ENCODE data around the gene MICAL3.

The MICAL3 gene

DNA sequence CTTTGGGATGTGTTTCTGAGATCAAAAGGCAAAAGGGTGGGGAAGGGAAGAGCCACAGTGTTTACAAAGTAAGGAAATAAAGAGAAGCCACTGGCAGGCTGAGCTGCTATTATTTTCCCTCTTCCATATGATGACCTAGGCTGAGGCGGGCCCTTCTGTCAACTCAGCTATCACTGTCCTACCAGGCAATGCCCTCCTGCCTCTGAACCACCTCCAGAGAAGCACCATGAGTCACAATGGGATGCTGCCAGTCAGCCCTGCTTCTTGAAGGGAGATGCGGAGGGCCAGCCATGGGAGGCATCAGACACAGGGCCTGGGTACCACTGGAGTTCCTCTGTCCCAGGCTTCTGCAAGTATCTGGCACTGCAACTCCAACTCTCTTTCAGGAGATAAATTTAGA lies 142.2 kb downstream of the MICAL3 start:
- ATAC-seq = no peak; the same call in 2 of the 3 replicates
- TF ChIP-seq CSDC2 (CRISPR knock-in tag; IDR thresholded peaks at IDR 0.05) (no peak), GLIS3 (CRISPR knock-in tag; IDR thresholded peaks at IDR 0.05) (no peak), ZNF8 (CRISPR knock-in tag; IDR thresholded peaks at IDR 0.05) (no peak), ZNF70 (CRISPR knock-in tag; IDR thresholded peaks at IDR 0.05) (no peak), CREB5 (CRISPR knock-in tag; IDR thresholded peaks at IDR 0.05; ENCODE audit: low read depth) (no peak), POU6F1 (CRISPR knock-in tag; IDR thresholded peaks at IDR 0.05; ENCODE audit: borderline replicate concordance, low read depth) (no peak), RARB (CRISPR knock-in tag; IDR thresholded peaks at IDR 0.05) (no peak), TSHZ2 (CRISPR knock-in tag; IDR thresholded peaks at IDR 0.05) (no peak), SNAI2 (CRISPR knock-in tag; IDR thresholded peaks at IDR 0.05) (no peak), ZFP3 (CRISPR knock-in tag; IDR thresholded peaks at IDR 0.05) (no peak), BACH2 (CRISPR knock-in tag; IDR thresholded peaks at IDR 0.05; ENCODE audit: borderline replicate concordance) (no peak)
- TF ChIP-seq, protein P1, sequence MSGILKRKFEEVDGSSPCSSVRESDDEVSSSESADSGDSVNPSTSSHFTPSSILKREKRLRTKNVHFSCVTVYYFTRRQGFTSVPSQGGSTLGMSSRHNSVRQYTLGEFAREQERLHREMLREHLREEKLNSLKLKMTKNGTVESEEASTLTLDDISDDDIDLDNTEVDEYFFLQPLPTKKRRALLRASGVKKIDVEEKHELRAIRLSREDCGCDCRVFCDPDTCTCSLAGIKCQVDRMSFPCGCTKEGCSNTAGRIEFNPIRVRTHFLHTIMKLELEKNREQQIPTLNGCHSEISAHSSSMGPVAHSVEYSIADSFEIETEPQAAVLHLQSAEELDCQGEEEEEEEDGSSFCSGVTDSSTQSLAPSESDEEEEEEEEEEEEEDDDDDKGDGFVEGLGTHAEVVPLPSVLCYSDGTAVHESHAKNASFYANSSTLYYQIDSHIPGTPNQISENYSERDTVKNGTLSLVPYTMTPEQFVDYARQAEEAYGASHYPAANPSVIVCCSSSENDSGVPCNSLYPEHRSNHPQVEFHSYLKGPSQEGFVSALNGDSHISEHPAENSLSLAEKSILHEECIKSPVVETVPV (CRISPR knock-in tag; IDR thresholded peaks at IDR 0.05) = no peak

DNA sequence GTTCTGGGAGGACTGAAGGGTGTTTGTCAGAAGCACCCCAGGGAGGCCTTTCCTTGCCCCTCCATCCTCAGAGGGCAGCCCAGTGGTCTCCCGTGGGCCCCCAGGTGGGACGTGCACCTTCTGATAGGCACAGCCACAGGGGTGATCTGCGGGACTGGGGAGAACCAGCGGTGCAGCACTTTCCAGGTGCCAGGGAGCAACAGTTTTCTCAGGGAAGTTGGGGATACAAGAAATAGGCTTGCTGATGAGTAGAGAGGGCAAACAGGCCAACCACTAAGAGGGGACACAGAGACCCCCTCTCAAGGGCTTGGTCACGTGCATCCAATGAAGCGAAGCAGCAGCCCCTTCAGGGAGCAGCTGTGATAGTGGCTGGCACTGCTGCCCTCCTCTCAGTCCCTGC lies 143.0 kb downstream of the MICAL3 start:
- TF ChIP-seq OSR1 (CRISPR knock-in tag; IDR thresholded peaks at IDR 0.05) (no peak), ZC3H10 (CRISPR knock-in tag; IDR thresholded peaks at IDR 0.05) (no peak), ZFP30 (CRISPR knock-in tag; IDR thresholded peaks at IDR 0.05) (no peak), ISL1 (CRISPR knock-in tag; IDR thresholded peaks at IDR 0.05) (no peak), ZNF565 (CRISPR knock-in tag; conservative IDR thresholded peaks at IDR 0.05; ENCODE audit: low read depth) (no peak), ESRRG (CRISPR knock-in tag; IDR thresholded peaks at IDR 0.05) (no peak), PPARA (CRISPR knock-in tag; IDR thresholded peaks at IDR 0.05; ENCODE audit: borderline replicate concordance) (no peak), BACH2 (CRISPR knock-in tag; IDR thresholded peaks at IDR 0.05; ENCODE audit: borderline replicate concordance) (no peak), RARB (CRISPR knock-in tag; IDR thresholded peaks at IDR 0.05) (no peak), CSDC2 (CRISPR knock-in tag; IDR thresholded peaks at IDR 0.05) (no peak), SNAI2 (CRISPR knock-in tag; IDR thresholded peaks at IDR 0.05) (no peak)
- ATAC-seq = no peak

DNA sequence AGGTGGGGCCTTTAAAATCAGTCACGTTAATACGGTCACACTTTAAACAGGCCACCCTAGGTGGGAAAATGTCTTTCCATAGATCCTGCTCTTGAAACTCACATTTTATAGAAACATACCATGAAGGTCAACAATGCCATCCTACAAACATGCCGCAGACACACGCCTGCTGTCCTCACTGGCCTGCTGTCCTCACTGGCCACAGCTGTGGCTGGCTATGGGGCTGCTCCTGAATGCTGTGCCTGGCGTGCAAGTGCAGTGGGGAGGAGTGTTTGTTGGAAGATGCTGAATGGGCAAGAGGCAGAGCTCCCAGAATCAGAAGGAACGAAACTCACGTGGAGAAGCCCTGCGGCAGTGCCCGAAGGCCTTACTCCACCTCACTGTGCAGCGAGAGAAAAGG lies 143.9 kb downstream of the MICAL3 start:
- ATAC-seq = no peak
- TF ChIP-seq ZC3H10 (CRISPR knock-in tag; IDR thresholded peaks at IDR 0.05) = no peak
- no peak for TF ChIP-seq ZFP30 (CRISPR knock-in tag; IDR thresholded peaks at IDR 0.05)
- no peak for TF ChIP-seq ZNF8 (CRISPR knock-in tag; IDR thresholded peaks at IDR 0.05)
- TF ChIP-seq OSR1 (CRISPR knock-in tag; IDR thresholded peaks at IDR 0.05) = no peak
- no peak for TF ChIP-seq ARNTL (CRISPR knock-in tag; IDR thresholded peaks at IDR 0.05; ENCODE audit: borderline replicate concordance, low read depth)
- TF ChIP-seq POU6F1 (CRISPR knock-in tag; IDR thresholded peaks at IDR 0.05; ENCODE audit: borderline replicate concordance, low read depth) = no peak
- TF ChIP-seq ZFP3 (CRISPR knock-in tag; IDR thresholded peaks at IDR 0.05) = no peak
- no peak for TF ChIP-seq CREB5 (CRISPR knock-in tag; IDR thresholded peaks at IDR 0.05; ENCODE audit: low read depth)
- no peak for TF ChIP-seq RARB (CRISPR knock-in tag; IDR thresholded peaks at IDR 0.05)
- TF ChIP-seq, protein P1 (CRISPR knock-in tag; IDR thresholded peaks at IDR 0.05) = no peak
- TF ChIP-seq CSDC2 (CRISPR knock-in tag; IDR thresholded peaks at IDR 0.05) = no peak
- no peak for TF ChIP-seq BACH2 (CRISPR knock-in tag; IDR thresholded peaks at IDR 0.05; ENCODE audit: borderline replicate concordance)
- no peak for TF ChIP-seq PPARA (CRISPR knock-in tag; IDR thresholded peaks at IDR 0.05; ENCODE audit: borderline replicate concordance)
- TF ChIP-seq ZNF70 (CRISPR knock-in tag; IDR thresholded peaks at IDR 0.05) = no peak
- TF ChIP-seq GLIS3 (CRISPR knock-in tag; IDR thresholded peaks at IDR 0.05) = no peak
- TF ChIP-seq TOX (CRISPR knock-in tag; IDR thresholded peaks at IDR 0.05; ENCODE audit: borderline replicate concordance) = no peak
- no peak for TF ChIP-seq ESRRG (CRISPR knock-in tag; IDR thresholded peaks at IDR 0.05)
- no peak for TF ChIP-seq TCF4 (CRISPR knock-in tag; IDR thresholded peaks at IDR 0.05; ENCODE audit: borderline replicate concordance)
